Measurements from ENCODE around the gene ZBED3.
A peak's percentile ranks its signal among the peaks of the same experiment; 100 is the strongest.

- TF ChIP-seq CTCF (IDR thresholded peaks at IDR 0.05) = peak; percentile 26; the same call in 1 of the 2 replicates
- TF ChIP-seq POLR2AphosphoS5 (IDR thresholded peaks at IDR 0.05; ENCODE audit: low read depth, low read length) = no peak
These were observed 23.0 kb downstream of the ZBED3 start for GRCh38 chr5:77064040-77064439.

All from Panc1 (cell line).